HG03354 (cell line): ENCODE results near the gene IER5.
"Not testable (repeated sequence)": the region's sequence is repeated elsewhere in the genome, so short reads cannot be mapped to it uniquely, and the experiment has no call there.

Experiments used
- ATAC-seq: cut with Tn5 transposase; IDR thresholded peaks from one replicate; pipeline ENCODE4 v1.9.1; 2021; ENCODE audit warnings: mild to moderate bottlenecking; ENCODE audit not compliant: unreplicated experiment, poor library complexity, severe bottlenecking

Gene IER5

DNA sequence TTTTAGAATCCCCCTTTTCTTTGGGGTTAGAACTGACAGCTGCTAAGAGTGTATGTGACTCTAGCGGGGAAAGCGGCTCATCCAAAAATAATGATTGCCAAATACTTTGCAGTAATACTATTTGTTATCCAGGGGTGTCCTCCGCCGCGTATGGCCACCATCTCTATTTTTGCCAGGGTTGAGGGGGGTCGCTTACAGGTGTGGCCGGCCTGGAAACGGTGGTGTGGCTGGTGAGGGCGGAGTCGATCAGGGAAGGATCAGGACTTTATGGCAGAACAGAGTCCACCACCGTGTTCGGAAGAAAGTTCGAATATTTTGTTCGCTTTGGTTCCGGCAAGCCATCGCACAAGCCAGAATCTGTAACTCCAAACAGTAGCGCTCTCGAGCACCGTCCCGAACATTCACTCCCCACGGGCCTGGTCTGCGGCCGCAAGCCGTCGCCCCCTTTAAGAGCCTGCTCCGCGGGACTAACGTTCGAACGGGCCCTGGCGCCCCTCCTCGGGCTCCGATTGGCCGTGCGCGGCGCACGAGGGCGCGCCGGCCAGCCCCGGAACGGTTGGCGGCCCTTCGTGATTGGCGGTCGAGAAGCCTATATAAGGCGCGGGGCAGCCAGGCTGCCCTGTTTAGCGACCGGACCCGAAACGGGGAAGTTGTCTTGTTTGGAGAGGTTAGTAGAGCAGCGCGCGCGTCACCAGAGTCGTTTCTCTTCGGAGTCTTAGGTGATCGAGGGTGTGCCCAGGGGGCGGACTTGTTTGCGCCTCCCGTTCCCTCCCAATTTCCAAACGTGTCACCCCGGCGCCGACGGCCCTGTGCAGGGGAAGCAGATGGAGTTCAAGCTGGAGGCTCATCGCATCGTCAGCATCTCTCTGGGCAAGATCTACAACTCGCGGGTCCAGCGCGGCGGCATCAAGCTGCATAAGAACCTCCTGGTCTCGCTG is at the start of gene IER5:
Gene IER5 (plus strand): TSS at position 622 of the 938 bp plus-strand sequence. CDS start 203 bp downstream, at position 825.
- peak; percentile 79 for ATAC-seq

DNA sequence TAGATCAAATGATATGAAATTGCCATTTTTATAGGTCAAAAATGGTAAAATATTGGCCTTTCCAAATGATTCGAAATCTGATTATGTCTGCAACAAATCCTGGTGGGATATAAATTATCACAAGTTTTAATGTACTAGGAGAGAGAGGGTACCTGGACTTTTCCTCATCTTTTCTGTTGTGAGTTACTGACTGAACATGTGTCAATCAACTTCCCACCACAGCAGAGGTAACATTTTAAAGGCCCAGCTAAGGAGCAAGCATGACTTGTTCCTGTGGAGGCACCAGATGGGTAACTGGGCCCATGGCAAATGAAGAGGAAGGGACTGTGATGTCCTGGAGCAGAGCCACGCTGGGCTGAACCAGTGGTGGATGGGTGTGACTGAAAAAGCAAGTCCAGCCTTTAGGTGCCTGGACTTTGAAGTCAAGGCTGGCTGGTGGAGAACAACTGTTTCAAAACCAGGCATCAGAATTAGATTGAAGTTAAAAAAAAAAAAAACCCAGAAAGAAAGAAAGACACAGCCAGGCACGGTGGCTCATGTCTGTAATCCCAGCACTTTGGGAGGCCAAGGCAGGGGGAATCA is 48.1 kb upstream of the IER5 start:
- no peak for ATAC-seq

DNA sequence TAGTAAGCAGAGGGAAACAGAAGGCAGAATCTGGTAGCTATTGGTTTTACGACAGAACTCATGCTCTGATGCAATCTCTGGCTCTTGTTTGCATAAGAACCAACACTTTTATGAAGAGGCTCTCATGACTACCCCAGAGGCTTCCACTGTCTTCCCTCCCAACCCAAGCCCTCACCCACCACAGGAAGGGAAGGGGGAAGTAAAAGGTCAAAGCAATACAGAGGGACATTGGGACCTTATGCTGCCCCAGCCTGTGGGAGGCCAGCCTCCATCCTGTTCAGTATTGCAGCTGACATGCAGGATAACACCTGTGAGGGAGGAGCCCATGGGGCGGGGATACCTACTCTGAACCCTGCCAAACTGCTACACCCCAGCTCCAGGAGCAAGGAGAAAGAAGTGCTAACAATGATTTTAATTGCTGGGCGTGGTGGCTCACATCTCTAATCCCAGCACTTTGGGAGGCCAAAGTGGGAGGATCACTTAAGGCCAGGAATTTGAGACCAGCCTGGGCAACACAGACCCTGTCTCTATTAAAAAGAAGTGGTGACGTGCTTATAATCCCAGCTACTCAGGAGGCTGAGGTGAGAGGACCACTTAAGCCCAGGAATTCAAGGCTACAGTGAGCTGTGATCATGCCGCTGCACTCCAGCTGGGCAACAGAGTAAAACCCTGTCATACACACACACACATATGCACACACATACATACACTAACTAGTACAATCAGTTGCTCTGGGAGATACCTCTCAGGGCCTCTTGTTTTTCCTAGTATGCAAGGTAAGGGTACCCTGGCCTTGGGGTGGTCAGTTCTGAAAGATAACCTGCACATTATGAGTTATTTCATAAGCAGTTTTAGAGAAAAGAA is 45.2 kb upstream of the IER5 start:
- no peak for ATAC-seq

GRCh38 chr1:181044449-181044966 is 44.0 kb upstream of the IER5 start:
- peak; percentile 78 for ATAC-seq

- ATAC-seq, result not testable (repeated sequence)
Observed at GRCh38 chr1:181045946-181046345, 42.6 kb upstream of the IER5 start.

DNA sequence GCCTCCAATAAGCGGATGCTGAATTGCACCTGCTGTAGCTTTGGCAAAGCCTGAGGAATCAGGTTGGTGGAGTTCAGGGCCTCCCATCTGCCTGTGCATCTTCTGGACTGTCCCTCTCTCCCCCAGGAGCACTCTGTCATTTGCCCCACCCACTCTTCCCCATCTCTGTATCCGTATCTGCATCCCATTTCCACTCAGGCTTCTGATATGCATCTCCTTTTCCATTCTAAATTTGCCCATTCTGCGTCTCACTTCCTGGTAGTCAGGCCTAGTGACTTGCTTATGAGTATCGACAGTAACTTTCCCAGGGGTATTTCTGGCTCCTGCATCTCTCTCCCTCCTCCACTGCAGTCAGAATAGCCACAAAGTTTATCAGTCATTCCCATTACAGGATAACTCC is 39.1 kb upstream of the IER5 start:
- no peak for ATAC-seq

GRCh38 chr1:181050922-181051321 is 37.6 kb upstream of the IER5 start:
- ATAC-seq, result no peak

- no peak for ATAC-seq
Observed at GRCh38 chr1:181056560-181056959, 31.9 kb upstream of the IER5 start.

DNA sequence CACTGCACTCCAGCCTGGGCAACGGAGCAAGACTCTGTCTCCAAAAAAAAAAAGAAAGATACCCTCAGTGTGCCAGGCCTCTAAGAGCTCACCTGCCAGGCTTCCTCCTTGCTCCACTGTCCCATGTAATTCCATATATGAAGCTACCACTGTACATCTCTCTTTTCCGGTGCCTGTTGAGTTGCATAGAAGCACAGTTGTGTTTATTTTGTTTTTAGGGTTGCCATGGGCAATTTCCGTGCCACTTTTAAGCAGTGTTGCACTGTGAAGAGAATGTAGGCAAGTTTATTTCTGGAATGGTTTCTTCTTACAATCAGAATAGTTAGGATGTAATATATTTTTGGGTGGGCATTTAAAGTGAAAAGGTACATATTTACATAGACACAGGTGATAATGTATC is 31.4 kb upstream of the IER5 start:
- no peak for ATAC-seq

DNA sequence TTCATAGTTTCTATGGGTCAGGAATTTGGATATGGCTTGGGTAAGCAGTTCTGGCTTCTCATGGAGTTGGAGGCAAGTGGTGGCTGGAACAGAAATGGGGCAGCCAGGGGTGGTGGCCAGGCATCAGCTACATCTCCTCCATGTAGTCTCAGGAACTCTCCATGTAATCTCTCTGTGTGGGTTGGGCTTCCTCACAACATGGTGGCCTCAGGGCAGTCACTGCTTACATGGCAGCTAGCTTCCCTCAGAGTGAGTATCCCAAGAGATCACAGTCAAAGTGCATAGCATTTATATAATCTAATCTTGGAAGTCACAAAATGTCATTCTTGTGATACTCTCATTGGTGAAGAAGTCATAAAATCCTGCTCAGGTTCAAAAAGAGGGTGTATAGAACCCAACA is 29.1 kb upstream of the IER5 start:
- ATAC-seq, result no peak

- no peak for ATAC-seq
Observed at GRCh38 chr1:181060066-181060465, 28.4 kb upstream of the IER5 start.

GRCh38 chr1:181060947-181061346 is 27.6 kb upstream of the IER5 start:
- not testable (repeated sequence) for ATAC-seq

GRCh38 chr1:181061487-181061886 is 27.0 kb upstream of the IER5 start:
- ATAC-seq, result no peak

GRCh38 chr1:181061891-181062835 is 26.3 kb upstream of the IER5 start:
- ATAC-seq, result peak; percentile 80

DNA sequence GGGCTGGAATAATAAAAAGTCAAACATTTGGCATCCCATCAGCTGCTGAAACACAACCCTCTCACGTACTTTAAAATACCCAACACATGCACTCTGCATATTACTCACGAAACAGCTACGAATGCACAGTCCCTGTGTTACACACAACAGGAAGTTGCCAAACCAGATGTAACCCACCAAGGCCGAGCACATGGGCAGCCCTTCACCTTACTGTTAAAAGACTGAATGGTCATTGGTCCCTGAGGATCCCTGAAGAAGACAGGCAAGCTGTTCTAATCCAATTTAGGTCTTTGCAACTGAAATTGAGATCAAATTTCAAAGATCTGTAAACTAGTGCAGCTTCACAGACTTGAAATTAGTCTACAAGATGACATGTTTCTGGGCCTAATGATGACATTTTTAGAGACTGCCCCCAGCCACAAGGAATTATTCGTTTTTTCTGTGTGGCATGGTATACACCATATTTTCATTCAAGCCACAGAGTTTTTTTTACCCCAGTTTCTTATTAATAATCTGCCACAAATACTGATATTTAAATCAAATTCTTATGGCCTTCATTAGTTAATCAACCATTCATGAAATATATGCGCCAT is 25.6 kb upstream of the IER5 start:
- peak; percentile 84 for ATAC-seq

- no peak for ATAC-seq
Observed at GRCh38 chr1:181064011-181064623, 24.4 kb upstream of the IER5 start.

- ATAC-seq, result no peak
Observed at GRCh38 chr1:181064702-181065101, 23.8 kb upstream of the IER5 start.

GRCh38 chr1:181073638-181074037 is 14.9 kb upstream of the IER5 start:
- ATAC-seq, result no peak
